ENCODE measurements around the gene PER1. TPM values are rescaled to one million over a fixed set of nuclear protein-coding genes. Genes with fewer than 3 reads are reported as not detected.

PER1 gene
- total RNA-seq, 2 donors from 2014 or later: 27.5 to 78.8 TPM

- no peaks in the 10 kb centered on the region for H3K9me3 ChIP-seq
- no peak overlapping the region for H3K4me3 ChIP-seq
- H3K27me3 ChIP-seq: no peaks in the 10 kb centered on the region
- peak overlapping the region; percentile 27 to 92 (median 86) for H3K27ac ChIP-seq
- peaks cover 21% of the 10 kb centered on the region for H3K4me1 ChIP-seq
- ATAC-seq: no peak
- no peak for DNase-seq
- no peak for TF ChIP-seq CTCF (IDR thresholded peaks at IDR 0.05)
- TF ChIP-seq POLR2A (IDR thresholded peaks at IDR 0.05): no peak
- WGBS, 2 donors: 0 to 3% methylated on average over 7 of the region's 7 CpGs
- intact Hi-C loops (cut with DNase I): no loop called here
- H3K36me3 ChIP-seq (replicated peaks in 1 of 2; ENCODE audit: insufficient read depth in 1 of 2, low read depth in 2 of 2): peaks cover 11 to 27% of the 10 kb centered on the region in 2 donors
These were observed 13.9 kb downstream of the PER1 start for GRCh38 chr17:8138374-8138671.

GRCh38 chr17:8137645-8138373, 14.4 kb downstream of the PER1 start:
- TF ChIP-seq CTCF (IDR thresholded peaks at IDR 0.05) (no peak), POLR2A (IDR thresholded peaks at IDR 0.05) (no peak)
- Histone ChIP-seq H3K36me3 (replicated peaks in 1 of 2; ENCODE audit: insufficient read depth in 1 of 2, low read depth in 2 of 2) (peaks cover 6 to 22% of the 10 kb centered on the region in 2 donors), H3K27me3 (no peaks in the 10 kb centered on the region), H3K4me3 (no peak overlapping the region), H3K9me3 (no peaks in the 10 kb centered on the region), H3K4me1 (peaks cover 21% of the 10 kb centered on the region), H3K27ac (peak overlapping the region in 3 of 4 donors; percentile 86 to 92 (median 87))
- DNase-seq (peak in 1 of 4 donors; percentile 21), ATAC-seq (no peak)
- WGBS, 2 donors: 30 to 32% methylated on average over 21 of the region's 21 CpGs
- intact Hi-C loops (cut with DNase I): no loop called here

- TF ChIP-seq POLR2A (IDR thresholded peaks at IDR 0.05) (no peak), CTCF (IDR thresholded peaks at IDR 0.05) (no peak)
- H3K27me3 ChIP-seq: no peaks in the 10 kb centered on the region
- H3K9me3 ChIP-seq: no peaks in the 10 kb centered on the region
- H3K27ac ChIP-seq: no peak overlapping the region
- ATAC-seq (no peak), DNase-seq (no peak)
- H3K4me1 ChIP-seq: peaks cover 8% of the 10 kb centered on the region
- no peaks in the 10 kb centered on the region for H3K36me3 ChIP-seq (replicated peaks in 1 of 2; ENCODE audit: insufficient read depth in 1 of 2, low read depth in 2 of 2)
- H3K4me3 ChIP-seq: no peak overlapping the region
- intact Hi-C loops (cut with DNase I): no loop called here
- WGBS, 2 donors: 82 to 89% methylated on average over 4 of the region's 4 CpGs
These were observed 18.3 kb downstream of the PER1 start for GRCh38 chr17:8133941-8134340.

- intact Hi-C loops (cut with DNase I): no loop called here
- Histone ChIP-seq H3K27me3 (no peaks in the 10 kb centered on the region), H3K9me3 (no peaks in the 10 kb centered on the region), H3K36me3 (replicated peaks in 1 of 2; ENCODE audit: insufficient read depth in 1 of 2, low read depth in 2 of 2) (no peaks in the 10 kb centered on the region), H3K27ac (no peak overlapping the region), H3K4me3 (no peak overlapping the region), H3K4me1 (peaks cover 6% of the 10 kb centered on the region)
- no peak for DNase-seq
- ATAC-seq: no peak
- TF ChIP-seq POLR2A (IDR thresholded peaks at IDR 0.05): no peak
- TF ChIP-seq CTCF (IDR thresholded peaks at IDR 0.05): no peak
- WGBS, 2 donors: 57 to 71% methylated on average over 10 to 12 of the region's 12 CpGs
These were observed 18.8 kb downstream of the PER1 start for GRCh38 chr17:8133399-8133798.

- TF ChIP-seq POLR2A (IDR thresholded peaks at IDR 0.05) (no peak), CTCF (IDR thresholded peaks at IDR 0.05) (no peak)
- no peak for ATAC-seq
- WGBS, 2 donors: 65 to 73% methylated on average over 3 of the region's 3 CpGs
- no peak overlapping the region for H3K27ac ChIP-seq
- no peak overlapping the region for H3K4me3 ChIP-seq
- peaks cover 5% of the 10 kb centered on the region for H3K4me1 ChIP-seq
- DNase-seq: no peak
- H3K27me3 ChIP-seq: no peaks in the 10 kb centered on the region
- intact Hi-C loops (cut with DNase I): no loop called here
- H3K9me3 ChIP-seq: no peaks in the 10 kb centered on the region
- no peaks in the 10 kb centered on the region for H3K36me3 ChIP-seq (replicated peaks in 1 of 2; ENCODE audit: insufficient read depth in 1 of 2, low read depth in 2 of 2)
These were observed 20.3 kb downstream of the PER1 start for GRCh38 chr17:8131844-8132441.

All from body of pancreas (tissue), 4 donors.